ENCODE data around the gene GZMA.

The GZMA gene

DNA sequence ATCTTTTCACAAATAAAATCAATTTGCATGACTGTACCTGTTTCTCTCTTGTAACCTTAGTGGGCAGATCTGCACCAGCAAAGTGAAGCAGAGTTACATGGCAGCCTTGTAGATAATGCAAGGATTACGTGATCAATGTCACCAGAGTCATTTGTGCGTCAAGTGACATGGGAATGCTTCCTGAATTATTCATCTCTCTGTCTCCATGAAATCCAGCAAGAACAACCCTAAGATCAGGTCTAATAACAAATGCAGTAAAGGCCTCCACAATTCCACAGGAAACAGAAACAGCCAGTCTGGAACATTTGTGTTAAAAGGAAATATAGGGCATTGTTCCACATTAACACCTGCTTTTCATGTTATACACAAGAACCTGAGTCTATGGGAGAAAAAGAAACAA is 7.8 kb downstream of the GZMA start:
- FAIRE-seq: no peak

DNA sequence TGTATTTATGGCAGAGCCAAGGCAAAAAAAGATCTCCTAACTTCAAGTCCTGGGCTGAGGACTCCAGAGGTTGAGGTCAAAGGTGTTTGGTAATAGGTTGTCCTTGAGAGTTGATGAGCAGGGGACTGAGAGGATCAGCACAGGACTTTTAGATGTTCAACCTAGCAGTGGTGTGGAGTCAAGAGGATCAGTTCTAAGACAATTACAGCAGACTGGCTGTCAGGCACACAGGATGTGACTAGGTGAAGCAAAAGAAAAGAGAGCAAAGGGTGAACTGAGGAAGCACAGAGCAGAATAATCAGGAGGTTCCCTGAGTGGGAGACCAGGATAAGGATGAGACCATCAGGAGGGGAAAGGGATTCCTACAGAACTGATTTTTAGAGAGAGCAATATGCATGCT is 10.9 kb downstream of the GZMA start:
- no peak for FAIRE-seq

DNA sequence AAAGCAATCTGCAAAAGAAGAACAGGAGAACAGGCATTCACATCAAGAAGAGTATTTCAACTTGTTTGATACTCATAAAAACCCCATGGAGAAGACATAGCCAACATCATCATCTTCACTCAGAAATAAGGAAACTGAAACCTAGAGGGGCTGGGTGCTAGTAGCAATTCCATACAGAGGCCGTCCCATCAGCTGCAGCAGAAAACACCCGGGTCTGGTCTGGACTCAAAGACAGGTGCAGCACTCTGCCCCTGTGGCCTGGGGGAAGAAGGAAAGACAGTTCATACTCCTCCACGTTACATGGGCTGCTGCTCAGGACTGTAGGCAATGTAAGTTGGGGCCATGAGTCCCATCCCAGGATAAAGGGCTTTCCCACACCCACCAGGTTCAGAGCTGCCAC is 11.6 kb downstream of the GZMA start:
- FAIRE-seq: no peak

DNA sequence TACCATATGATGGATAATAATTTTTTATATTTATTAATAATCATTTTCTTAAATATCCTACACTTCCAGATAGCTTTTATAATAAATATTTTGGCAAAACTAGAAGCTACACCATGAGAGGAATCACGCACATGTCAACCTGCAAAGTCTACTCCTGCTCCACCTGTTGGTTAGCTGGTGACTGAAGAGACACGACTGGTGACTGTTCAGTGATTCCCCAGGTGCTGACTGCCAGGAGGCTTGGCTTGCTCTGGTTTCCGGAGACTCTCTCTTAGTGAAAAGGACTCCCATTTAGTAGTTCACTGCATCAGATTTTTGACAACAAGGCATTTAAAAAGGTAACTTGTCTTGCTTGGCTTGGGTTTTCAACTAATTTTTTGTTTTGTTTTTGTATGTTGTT is 20.9 kb downstream of the GZMA start:
- FAIRE-seq: no peak

DNA sequence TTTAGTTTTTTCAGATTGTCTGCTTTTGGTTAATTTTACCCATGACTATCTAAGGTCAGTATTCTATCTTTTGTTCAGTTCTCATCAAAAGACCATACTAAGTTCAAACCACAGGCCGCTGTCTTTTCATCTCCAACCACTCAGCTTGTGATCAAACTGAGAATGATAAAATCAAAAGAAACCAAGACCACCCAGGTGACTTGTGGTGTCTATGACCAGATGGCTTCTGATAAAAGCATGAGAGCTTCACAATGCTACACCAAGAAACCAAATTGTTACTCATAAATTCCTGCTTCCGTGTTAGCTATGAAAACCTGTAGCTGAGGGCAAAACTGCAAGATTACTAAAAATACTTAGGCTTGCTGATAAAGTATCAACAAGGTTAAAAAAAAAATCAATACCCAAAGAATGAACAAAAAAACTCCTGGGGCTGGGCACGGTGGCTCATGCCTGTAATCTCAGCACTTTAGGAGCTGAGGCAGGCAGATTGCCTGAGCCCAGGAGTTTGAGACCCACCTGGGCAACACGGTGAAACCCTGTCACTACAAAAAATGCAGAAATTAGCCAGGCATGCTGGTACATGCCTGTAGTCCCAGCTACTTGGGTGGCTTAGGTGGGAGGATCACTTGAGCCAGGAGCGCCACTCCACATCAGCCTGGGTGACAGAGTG is 31.7 kb downstream of the GZMA start:
- no peak for FAIRE-seq

DNA sequence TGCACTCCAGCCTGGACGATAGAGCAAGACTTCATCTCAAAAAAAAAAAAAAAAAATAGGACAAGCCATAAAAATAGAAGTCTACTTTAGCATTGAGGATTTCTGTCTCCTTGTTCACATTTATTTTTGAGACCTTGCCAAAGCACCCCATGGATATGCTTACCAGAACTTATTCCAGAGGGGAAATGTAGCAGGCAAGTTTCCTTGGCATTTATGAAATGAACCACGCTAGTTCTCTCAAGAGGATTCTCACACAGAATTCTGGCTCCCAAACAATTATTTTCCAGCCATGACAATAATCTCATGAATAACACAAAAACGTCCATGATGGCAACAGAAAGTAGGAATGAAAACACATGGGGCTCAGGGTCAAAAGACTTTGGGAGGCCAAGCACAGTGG is 34.1 kb downstream of the GZMA start:
- no peak for FAIRE-seq

DNA sequence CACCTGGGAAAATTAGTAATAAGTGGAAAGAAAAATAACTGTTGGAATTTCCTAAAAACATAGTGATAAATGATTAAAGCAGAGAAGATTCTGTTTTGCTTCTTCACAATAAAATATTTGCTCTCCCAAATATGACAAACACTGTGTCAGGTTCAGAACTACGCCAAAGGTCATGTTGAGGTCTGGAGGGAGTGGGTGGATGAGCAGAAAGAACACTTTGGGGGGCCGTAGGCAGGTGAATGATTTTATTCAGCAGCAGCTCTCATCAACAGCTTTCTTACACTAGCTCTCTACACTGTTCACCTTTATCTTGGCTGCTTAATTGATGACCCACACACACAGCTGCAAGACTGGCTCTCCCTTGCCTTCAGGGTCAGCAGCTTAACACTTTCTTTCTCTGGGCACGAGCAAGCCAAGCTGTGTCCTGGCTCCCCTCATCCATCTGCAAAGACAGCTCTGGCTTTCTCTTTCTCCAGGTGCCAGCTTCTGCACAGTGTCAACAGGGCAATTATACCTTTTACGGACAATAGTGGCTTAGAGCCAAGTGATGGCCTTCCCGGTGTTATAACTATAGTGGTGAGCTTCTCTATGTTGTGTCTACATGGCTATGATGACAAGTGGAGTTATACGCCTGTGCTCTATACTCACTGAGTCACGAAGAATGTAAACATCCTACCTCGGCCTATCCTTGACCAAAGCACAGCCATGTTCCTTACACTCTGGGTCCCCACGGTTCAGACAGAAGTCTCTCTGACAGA is 38.6 kb downstream of the GZMA start:
- FAIRE-seq: no peak

DNA sequence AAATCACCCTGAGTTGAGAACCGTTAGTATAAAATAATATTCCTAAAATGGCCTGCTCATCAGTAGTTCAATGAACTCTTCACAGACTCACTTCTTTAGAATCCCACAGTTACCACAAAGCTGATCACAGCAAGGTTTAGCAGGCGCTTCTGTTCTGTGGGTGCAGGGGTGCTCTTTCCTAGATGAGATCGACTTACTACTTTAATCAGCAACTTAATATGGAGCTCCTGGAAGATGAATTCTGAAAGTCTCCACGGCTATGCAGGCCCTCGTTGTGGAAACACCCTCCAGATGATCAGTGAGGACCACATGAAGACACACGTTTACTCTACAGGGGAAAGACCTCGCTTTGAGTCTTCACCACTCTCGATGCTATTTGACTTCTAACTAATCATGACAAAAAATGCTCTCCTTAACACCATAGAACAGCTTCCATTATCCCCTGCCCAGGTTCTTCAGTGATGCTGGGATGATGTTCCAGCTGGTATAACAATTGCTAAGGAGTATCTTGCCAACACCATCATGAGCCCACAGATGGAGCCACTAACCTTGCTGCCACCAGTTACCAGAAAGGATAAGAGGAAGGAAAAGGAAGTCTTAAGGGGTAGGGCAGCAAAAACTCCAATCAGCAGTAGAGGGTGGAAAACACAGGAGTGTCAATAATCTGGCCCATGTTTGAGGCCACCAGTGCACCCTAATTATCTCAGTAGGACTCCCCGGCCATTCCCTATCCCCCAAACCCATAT is 39.7 kb downstream of the GZMA start:
- no peak for FAIRE-seq

DNA sequence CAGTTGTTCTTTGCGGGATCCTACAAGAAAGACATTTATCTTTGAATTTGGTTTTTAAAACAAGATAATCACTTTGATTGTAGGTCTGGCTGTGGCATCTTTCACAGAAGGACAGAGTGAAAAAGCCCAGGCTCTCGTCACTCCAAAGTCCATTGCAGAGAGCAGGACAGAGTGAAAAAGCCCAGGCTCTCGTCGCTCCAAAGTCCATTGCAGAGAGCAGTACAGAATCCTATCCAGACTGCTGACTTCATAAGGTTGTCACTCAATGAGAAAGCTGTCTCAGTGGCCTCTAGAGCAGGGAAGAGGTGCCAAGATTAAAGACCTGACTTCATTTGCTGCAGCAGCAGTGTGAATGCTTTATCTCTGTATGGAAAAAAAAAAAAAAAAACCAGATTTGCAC is 41.2 kb downstream of the GZMA start:
- no peak for FAIRE-seq

DNA sequence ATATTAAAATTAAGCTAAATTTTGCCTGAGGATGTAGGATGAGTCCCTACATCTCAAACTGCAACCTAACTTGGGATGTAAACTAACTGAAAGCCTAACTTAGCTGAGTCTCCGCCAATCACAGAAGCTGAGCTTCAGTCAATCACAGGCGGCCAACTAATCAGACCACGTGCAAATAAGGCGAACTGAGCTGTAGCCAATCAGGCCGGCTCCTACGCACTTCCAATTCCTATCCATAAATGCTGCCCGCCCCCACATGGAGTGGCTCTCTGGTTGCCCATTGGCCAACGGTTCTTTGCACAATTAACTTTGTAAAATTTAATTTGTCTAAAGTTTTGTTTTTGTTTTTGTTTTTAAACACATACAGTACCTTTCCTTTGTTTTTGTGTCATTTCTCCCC is 43.6 kb downstream of the GZMA start:
- no peak for FAIRE-seq

DNA sequence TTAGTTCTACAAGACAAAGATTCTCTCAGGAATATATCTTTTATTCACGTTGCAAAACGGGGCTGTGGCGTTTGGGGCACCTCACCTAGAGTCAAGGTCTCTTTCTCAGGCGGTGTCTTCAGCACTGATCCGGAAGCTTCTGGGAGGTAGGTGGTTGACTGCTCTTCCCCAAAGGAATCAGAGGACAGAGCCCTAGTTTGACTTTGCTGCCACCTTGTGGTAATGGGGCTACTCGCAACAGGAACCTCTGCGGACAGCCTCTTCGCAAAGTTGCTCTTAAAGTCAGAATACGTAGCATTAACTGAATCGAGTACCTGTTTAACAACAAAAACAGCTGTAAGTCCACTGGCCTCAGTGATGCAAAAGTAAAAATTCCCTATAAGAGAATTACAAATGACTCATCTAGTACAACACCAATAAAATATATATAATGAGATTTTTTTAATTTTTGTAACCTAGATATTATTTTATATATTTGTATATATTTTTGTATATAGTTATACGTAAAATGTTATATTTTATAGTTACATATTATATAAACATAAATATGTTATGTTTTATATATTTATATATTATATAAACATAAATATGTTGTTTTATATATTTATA is 44.2 kb downstream of the GZMA start:
- no peak for FAIRE-seq

DNA sequence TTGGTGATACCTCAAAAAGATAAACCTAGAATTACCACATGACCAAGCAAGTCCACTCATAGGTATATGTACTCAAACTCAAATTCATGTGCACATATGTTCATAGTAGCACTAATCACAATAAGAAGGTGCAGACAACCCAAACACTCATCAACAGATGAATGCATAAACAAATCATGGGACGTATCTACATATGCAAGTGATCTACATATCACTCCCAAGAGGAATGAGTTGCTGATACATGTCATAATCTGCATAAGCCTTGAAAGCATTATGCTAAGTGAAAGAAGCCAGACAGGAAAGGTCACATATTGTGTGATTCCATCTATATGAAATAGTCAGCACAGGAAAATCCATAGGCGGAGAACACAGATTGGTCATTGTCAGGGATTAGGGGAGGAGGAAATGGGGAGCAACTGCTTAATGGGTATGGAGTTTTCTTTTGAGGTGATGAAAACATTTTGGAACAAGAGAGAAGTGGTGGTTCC is 46.9 kb downstream of the GZMA start:
- FAIRE-seq: no peak

DNA sequence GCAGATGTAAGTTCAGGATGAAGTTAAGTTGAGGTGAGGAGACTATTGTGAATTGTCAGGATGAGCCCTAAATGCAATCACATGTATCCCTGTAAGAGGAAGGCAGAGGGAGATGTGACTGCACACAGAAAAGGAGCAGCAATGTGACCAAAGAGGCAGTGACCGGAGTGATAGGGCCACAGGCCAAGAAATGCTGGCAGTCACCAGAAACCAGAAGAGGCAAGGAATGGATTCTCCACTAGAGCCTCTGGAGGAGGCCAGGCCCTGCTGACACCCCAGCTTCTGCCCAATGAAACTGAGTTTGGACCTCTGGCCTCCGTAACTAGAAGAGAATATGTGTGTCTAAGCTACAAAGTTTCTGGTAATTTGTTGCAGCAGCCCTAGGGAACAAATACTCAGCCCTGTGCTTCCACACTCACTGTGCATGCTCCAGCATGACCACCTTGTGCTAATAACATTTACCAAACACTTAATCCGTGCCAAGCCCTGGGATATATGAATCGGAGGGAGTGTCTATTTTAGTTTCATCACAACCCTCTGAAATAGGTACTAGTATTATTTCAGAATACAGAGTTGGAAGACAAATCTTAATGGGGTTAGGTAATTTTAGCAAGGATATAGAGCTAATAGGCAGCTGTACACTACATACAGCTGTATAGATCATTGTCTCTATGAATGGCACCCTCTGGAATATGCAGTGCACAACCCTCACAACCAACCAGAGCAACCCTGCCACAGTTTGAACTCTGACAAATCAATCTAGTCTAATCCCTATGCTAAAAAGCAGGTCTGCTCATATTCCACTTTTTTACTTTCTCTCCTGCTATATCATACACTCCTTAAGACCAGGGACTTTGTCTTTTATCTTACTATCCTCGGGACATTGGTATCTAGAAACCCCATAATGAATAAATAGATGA is 49.7 kb downstream of the GZMA start:
- FAIRE-seq: no peak

DNA sequence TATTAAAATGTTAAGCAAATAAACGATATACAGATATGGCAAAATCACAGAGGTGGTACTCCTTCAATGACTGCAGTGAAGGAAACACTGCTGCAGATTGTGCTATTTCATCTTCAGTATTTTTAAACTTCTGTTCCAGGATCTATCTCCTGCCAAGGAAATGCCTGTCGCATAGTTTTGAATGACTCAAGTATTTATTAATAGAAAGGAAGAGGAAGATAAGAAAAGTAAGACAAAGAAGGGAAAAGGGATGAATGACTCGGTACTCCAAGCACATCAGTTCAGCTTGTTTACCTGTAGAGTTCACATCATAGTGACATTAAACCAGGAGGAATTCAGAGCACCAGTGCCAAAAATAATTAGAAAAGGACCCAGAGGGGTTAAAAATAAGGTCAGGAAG is 52.4 kb downstream of the GZMA start:
- FAIRE-seq: no peak
